Mucosa of descending colon (tissue), 3 donors: ENCODE data around the gene MYH7. TPM values are rescaled to one million over a fixed set of nuclear protein-coding genes. Genes with fewer than 3 reads are reported as not detected.

Source experiments
- ATAC-seq: fragments of 200-7000 bp; cut with Tn5 transposase; one replicate; pipeline ENCODE4 v1.9.1; 2020; ENCODE audit warnings: mild to moderate bottlenecking, moderate library complexity
- DNase-seq, 3 donors: peaks; one replicate each; pipeline ENCODE4 v3.0.0-alpha.2; 2020
- H3K36me3 ChIP-seq: fragments of 200-600 bp; one replicate; pipeline ENCODE4 v1.8.0; 2021; ENCODE audit warnings: low read depth, mild to moderate bottlenecking
- H3K4me1 ChIP-seq: fragments of 200-600 bp; one replicate; pipeline ENCODE4 v1.8.0; 2021; ENCODE audit warnings: low read depth, mild to moderate bottlenecking
- H3K4me3 ChIP-seq: fragments of 200-600 bp; one replicate; pipeline ENCODE4 v1.8.0; 2021; ENCODE audit warnings: mild to moderate bottlenecking
- H3K9me3 ChIP-seq: fragments of 200-600 bp; one replicate; pipeline ENCODE4 v1.8.0; 2021; ENCODE audit warnings: mild to moderate bottlenecking
- intact Hi-C, 2 donors: fragments of 100-400 bp; cut with DNase I in 1 of 2; cut with micrococcal nuclease in 1 of 2; formaldehyde crosslinking; loops; one replicate each; pipeline versions ENCODE4 v1.11.0 to v1.11.1; 2022; cut with DNase I, micrococcal nuclease
- total RNA-seq, 3 donors: library from RNA; stranded (reverse); fragmentation: NEBNext Ultra II Directional in 2 of 3; extraction: Animal tissue kit (Norgen Biotek cat#: 25700) in 2 of 3; gene quantifications; one replicate each; pipeline versions ENCODE4 v1.2.1 to v1.2.4, GENCODE V29; 2021 to 2023
- TF ChIP-seq, protein P1 (sequence below): fragments of 200-600 bp; IDR thresholded peaks from one replicate; pipeline ENCODE4 v1.8.0; 2022; ENCODE audit warnings: antibody characterized with exemption, mild to moderate bottlenecking
- donor health status: DM: no; HTN: no; CAD: no; lungs with moderate emphysema.
- donor health status: DM: no; HTN: no; CAD: no.
- donor health status: DM: no; HTN: yes; CAD: no.

Gene MYH7
- total RNA-seq, 3 donors from 2014 or later = 0.13 to 6.2 (median 1.2) TPM

DNA sequence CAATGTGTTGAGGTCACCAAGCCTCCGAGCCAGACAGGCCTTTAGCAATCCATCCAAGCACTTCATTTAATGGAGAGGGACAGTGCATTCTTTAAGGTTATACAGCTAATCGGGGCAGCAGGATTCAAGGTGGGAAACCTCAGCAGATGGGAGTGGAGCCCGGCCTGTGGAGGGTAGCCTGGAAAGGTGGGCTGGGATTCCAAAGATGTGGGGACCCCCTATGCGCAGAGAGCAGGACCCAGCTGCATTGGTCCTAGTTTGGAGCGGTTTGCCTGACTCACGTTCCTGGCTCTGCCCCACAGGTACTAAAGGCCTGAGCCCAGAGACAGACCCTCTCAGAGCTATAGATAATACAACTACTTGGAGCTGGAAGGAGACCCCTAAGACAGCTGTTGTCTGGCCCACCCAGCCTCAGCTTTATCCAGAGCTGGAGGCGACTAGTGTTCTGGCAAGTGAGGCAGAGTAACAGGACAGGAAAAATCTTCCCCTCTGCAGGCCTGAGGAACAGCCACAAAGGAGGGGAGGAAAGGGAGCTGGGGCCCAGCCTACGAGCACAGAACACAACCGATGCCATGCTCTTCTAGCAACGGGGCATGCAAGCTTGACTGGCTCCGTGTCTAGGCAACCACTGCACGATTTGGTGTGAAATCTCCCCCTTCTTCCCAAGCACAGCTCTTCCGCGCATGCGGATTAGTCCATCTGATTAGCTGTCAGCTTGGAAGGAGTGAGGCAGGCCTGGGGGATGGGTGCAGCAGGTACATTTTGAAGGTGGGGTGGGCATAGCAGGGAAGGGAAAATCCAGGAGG, 1.1 kb upstream of the MYH7 start:
- no peaks in the 10 kb centered on the region for H3K9me3 ChIP-seq
- DNase-seq (no peak), ATAC-seq (no peak)
- no peak overlapping the region for H3K4me3 ChIP-seq
- intact Hi-C loops = no loop called here
- no peaks in the 10 kb centered on the region for H3K4me1 ChIP-seq
- TF ChIP-seq, protein P1, sequence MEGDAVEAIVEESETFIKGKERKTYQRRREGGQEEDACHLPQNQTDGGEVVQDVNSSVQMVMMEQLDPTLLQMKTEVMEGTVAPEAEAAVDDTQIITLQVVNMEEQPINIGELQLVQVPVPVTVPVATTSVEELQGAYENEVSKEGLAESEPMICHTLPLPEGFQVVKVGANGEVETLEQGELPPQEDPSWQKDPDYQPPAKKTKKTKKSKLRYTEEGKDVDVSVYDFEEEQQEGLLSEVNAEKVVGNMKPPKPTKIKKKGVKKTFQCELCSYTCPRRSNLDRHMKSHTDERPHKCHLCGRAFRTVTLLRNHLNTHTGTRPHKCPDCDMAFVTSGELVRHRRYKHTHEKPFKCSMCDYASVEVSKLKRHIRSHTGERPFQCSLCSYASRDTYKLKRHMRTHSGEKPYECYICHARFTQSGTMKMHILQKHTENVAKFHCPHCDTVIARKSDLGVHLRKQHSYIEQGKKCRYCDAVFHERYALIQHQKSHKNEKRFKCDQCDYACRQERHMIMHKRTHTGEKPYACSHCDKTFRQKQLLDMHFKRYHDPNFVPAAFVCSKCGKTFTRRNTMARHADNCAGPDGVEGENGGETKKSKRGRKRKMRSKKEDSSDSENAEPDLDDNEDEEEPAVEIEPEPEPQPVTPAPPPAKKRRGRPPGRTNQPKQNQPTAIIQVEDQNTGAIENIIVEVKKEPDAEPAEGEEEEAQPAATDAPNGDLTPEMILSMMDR = no peak
- H3K36me3 ChIP-seq = no peaks in the 10 kb centered on the region

DNA sequence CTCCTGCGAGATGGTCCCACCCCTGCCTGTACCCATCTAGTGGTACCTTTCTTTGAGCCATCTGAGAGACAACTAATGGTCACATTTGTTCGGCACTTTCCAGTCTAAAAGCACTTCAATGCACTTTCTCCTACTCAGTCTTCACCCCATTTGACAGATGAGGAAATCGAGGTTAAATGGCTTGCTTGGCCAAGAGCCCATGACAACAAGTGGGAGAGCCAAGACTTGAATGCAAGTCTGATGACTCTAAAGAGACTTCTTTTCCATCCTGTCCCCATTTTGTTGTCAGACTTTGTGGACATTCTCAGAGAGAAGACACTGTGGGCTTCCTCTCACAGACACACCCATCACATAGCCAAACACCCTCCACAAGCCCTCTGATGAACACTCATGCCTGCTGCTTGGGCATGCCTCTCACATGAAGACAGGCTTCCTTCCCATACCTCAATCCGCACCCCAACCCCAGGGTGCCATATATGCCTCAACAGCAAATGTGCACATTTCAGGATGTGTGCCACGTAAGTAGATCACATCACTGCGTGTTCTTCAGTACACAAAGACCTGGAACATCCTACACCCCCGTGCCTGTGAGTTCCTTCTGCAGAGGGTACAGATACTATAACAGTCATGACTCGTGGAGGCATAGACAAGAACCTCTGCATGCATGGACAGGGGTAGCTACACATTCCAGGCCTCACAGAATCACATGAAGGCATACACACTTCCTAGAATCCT, 805 bp downstream of the MYH7 start:
- ATAC-seq (no peak), DNase-seq (no peak)
- H3K9me3 ChIP-seq = no peaks in the 10 kb centered on the region
- H3K4me3 ChIP-seq = no peak overlapping the region
- H3K4me1 ChIP-seq = no peaks in the 10 kb centered on the region
- TF ChIP-seq, protein P1 = no peak
- intact Hi-C loops = no loop called here
- H3K36me3 ChIP-seq = no peaks in the 10 kb centered on the region

DNA sequence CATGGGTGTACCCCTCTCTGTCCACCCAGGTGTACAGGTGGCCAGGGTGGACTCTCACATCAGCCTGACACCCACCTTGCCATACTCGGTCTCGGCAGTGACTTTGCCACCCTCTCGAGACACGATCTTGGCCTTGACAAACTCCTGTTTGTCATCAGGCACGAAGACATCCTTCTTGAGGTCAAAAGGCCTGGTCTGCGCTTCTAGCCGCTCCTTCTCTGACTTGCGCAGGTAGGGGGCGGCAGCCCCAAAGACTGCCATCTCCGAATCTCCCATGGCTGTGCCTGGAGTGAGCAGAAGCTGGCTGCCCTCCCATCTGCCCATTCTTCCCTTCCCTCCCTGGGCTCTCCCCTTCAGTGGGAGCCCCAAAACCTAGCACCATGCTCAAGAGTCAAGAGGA, 2.0 kb downstream of the MYH7 start:
- Histone ChIP-seq H3K36me3 (no peaks in the 10 kb centered on the region), H3K9me3 (no peaks in the 10 kb centered on the region), H3K4me1 (no peaks in the 10 kb centered on the region), H3K4me3 (no peak overlapping the region)
- intact Hi-C loops = no loop called here
- TF ChIP-seq, protein P1 = no peak
- ATAC-seq (no peak), DNase-seq (no peak)

DNA sequence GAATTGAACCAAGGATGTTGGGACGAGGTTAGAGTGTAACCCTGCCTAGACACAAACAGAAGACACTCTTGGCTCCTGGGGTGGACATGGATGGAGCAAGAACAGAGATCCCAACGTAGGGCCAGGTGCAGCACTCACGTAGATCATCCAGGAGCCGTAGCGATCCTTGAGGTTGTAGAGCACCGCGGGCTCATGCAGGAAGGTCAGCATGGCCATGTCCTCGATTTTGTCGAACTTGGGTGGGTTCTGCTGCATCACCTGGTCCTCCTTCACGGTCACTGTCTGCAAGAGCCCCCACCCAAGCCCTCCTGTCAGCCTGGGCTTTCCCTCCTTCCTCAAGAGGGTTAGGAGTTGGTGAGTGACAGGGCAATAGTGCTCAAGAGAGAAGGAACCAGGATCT, 2.5 kb downstream of the MYH7 start:
- H3K36me3 ChIP-seq = no peaks in the 10 kb centered on the region
- intact Hi-C loops = no loop called here
- DNase-seq (no peak), ATAC-seq (no peak)
- no peak overlapping the region for H3K4me3 ChIP-seq
- TF ChIP-seq, protein P1 = no peak
- no peaks in the 10 kb centered on the region for H3K9me3 ChIP-seq
- no peaks in the 10 kb centered on the region for H3K4me1 ChIP-seq

DNA sequence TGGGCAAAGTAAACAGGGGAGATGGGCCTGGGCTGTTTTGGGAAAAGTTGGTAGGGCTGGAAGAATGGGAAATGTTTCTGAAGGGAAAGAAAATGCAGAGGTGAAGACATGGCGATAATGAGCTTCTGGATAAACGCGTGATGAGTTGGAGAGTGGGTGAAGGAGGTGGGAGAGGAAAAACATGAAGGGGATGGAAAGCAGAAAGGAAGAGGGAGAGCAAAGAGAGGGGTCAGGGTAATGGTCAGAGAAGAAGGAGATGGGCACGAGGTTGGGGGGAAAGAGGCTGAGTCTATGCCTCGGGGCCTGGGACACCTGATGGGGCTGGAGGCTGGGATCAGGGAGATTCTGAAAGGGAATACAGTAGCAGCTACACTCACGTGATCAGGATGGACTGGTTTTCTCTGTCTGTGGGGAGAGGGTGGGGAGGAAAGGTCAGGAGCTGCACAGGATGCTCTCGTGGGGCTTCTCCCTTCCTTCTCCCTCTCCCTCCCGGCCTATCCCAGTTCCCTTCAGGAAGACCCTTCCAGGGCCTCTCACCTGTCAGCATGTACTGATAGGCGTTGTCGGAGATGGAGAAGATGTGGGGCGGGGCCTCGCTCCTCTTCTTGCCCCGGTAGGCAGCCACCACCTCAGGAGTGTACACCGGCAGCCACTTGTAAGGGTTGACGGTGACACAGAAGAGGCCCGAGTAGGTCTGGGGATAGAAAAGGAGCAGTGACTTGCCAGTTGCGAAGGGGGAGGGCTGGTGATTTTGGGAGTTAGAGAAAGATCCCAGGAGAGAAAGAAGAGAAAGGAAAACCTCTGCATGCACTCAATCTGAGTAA, 3.1 kb downstream of the MYH7 start:
- ATAC-seq = no peak
- Histone ChIP-seq H3K36me3 (no peaks in the 10 kb centered on the region), H3K4me1 (no peaks in the 10 kb centered on the region), H3K9me3 (no peaks in the 10 kb centered on the region), H3K4me3 (no peak overlapping the region)
- intact Hi-C loops = no loop called here
- TF ChIP-seq, protein P1 = no peak
- DNase-seq = no peak
